HepG2 (cell line): ENCODE results near the gene HORMAD2. TPM values are rescaled to one million over a fixed set of nuclear protein-coding genes. Genes with fewer than 3 reads are reported as not detected.

ENCODE experiments used
- ATAC-seq: fragments of 200-7000 bp; cut with Tn5 transposase; 3 replicates; pipeline ENCODE4 v1.9.1; 2020; ENCODE audit warnings: mild to moderate bottlenecking, moderate library complexity
- BruUV-seq: library from RNA; stranded (reverse); fragments of 400-500 nt; replicated peaks from 2 replicates; lab custom pipeline; 2021; lab: Mats Ljungman, UMichigan
- CTCF ChIA-PET: fragments of 300-600 bp; formaldehyde crosslinking; extraction: SDS; loops from one replicate; lab custom pipeline; 2021; ENCODE audit warnings: low total read pairs, inconsistent platforms, low intra/inter-chr PET ratio; lab: Yijun Ruan, JAX
- POLR2A ChIA-PET: fragments of 350-600 bp; sonication (Branson Sonifier 250); formaldehyde crosslinking; loops from one replicate; lab custom pipeline; 2020; ENCODE audit warnings: antibody characterized with exemption, inconsistent platforms; lab: Yijun Ruan, JAX
- DNase-seq: peaks from one replicate; pipeline ENCODE4 v3.0.0-alpha.2; 2015; ENCODE audit warnings: low spot score
- FAIRE-seq: peaks from 3 replicates; lab custom pipeline; 2011; peaks lifted over from hg19 to GRCh38; lab: Jason Lieb, UNC
- H2AFZ ChIP-seq: one replicate; pipeline ENCODE4 v1.6.1; 2011; ENCODE audit warnings: low read length, inconsistent platforms
- H3K27ac ChIP-seq: fragments of 300-600 bp; 3 replicates; pipeline ENCODE4 v1.8.0; 2011; ENCODE audit warnings: mixed run types, mild to moderate bottlenecking, mixed read lengths, low read length, inconsistent platforms; ENCODE audit not compliant: insufficient read depth; ENCODE audit errors: extremely low read length
- H3K27me3 ChIP-seq, 2 experiments: fragments of 200-600 bp in 1 of 2; 2 replicates in 1 of 2; 3 replicates in 1 of 2; pipeline versions ENCODE4 v1.6.0 to v1.8.0; 2011; ENCODE audit warnings: low read length in 2 of 2, mild to moderate bottlenecking in 2 of 2, moderate library complexity in 2 of 2, inconsistent platforms in 1 of 2; ENCODE audit not compliant: insufficient read depth in 2 of 2, control insufficient read depth in 1 of 2
- H3K36me3 ChIP-seq, 2 experiments: fragments of 200-600 bp in 1 of 2; replicated peaks in 1 of 2; 2 replicates in 1 of 2; 3 replicates in 1 of 2; pipeline versions ENCODE4 v1.5.1 to v1.8.0; 2011; ENCODE audit warnings: low read length in 2 of 2, inconsistent platforms in 1 of 2; ENCODE audit not compliant: insufficient read depth in 2 of 2, control insufficient read depth in 1 of 2
- H3K4me1 ChIP-seq: 2 replicates; pipeline ENCODE4 v1.5.1; 2012; ENCODE audit warnings: low read length, inconsistent platforms; ENCODE audit not compliant: insufficient read depth
- H3K4me2 ChIP-seq: 2 replicates; pipeline ENCODE4 v1.6.0; 2011; ENCODE audit warnings: low read depth, low read length, inconsistent platforms
- H3K4me3 ChIP-seq, 3 experiments: fragments of 200-600 bp in 1 of 3; sonication (generic), shearing (Covaris generic) in 1 of 3; replicated peaks in 1 of 3; 2 replicates each; pipeline ENCODE4 v1.5.1; 2011 to 2016; ENCODE audit warnings: low read length in 3 of 3, inconsistent platforms in 2 of 3, low read depth in 2 of 3, mild to moderate bottlenecking in 2 of 3, control low read depth in 1 of 3, mixed read lengths in 1 of 3; ENCODE audit not compliant: insufficient read depth in 1 of 3
- H3K79me2 ChIP-seq: one replicate; pipeline ENCODE4 v1.6.1; 2011; ENCODE audit warnings: low read length, inconsistent platforms; ENCODE audit not compliant: insufficient read depth
- H3K9ac ChIP-seq: 2 replicates; pipeline ENCODE4 v1.6.0; 2011; ENCODE audit warnings: mild to moderate bottlenecking, low read depth, low read length, inconsistent platforms; ENCODE audit not compliant: insufficient read depth
- H3K9me3 ChIP-seq: 2 replicates; pipeline ENCODE4 v1.5.1; 2012; ENCODE audit warnings: mild to moderate bottlenecking, low read length
- H4K20me1 ChIP-seq: 2 replicates; pipeline ENCODE4 v1.6.0; 2011; ENCODE audit warnings: inconsistent platforms, mild to moderate bottlenecking, low read length, moderate library complexity; ENCODE audit not compliant: insufficient read depth
- MEIS1 ChIP-seq: sonication (generic); formaldehyde crosslinking; IDR thresholded peaks from 2 replicates; pipeline ENCODE4 v1.9.0; 2021; ENCODE audit warnings: mild to moderate bottlenecking, missing genetic modification reagents, moderate library complexity, borderline replicate concordance
- PHF20 ChIP-seq: sonication (generic); formaldehyde crosslinking; IDR thresholded peaks from 2 replicates; pipeline ENCODE4 v1.5.0; 2020; ENCODE audit warnings: mild to moderate bottlenecking, missing genetic modification reagents
- RBFOX2 ChIP-seq: fragments of 200-400 bp; formaldehyde crosslinking; IDR thresholded peaks from 2 replicates; pipeline ENCODE4 v1.6.1; 2017; ENCODE audit warnings: low read depth, mild to moderate bottlenecking, low read length
- SP5 ChIP-seq: IDR thresholded peaks from 2 replicates; pipeline ENCODE4 v1.6.1; 2016; ENCODE audit warnings: low read depth, borderline replicate concordance
- SPEN ChIP-seq: sonication (generic); formaldehyde crosslinking; IDR thresholded peaks from 2 replicates; pipeline ENCODE4 v1.5.1; 2020; ENCODE audit warnings: low read depth, mild to moderate bottlenecking, missing genetic modification reagents
- TBX2 ChIP-seq: sonication (generic); formaldehyde crosslinking; IDR thresholded peaks from 2 replicates; pipeline ENCODE4 v1.5.0; 2020; ENCODE audit warnings: missing genetic modification reagents, mild to moderate bottlenecking, borderline replicate concordance
- THAP11 ChIP-seq: IDR thresholded peaks from 2 replicates; pipeline ENCODE4 v1.6.1; 2016; ENCODE audit warnings: missing biosample characterization, missing genetic modification reagents
- ZBTB7B ChIP-seq: sonication (generic); formaldehyde crosslinking; IDR thresholded peaks from 2 replicates; pipeline ENCODE4 v1.4.0; 2020; ENCODE audit warnings: missing genetic modification reagents
- WGBS: methylation state at CpG from one replicate; pipeline ENCODE4 v1.1.6; 2017; ENCODE audit warnings: low lambda C conversion rate; 5-methylcytosine and 5-hydroxymethylcytosine counted together
- in situ Hi-C: cut with HindIII; loops from 2 replicates; pipeline ENCODE4 v1.10.0; 2017; ENCODE audit warnings: low pct_unique_long_range_greater_than_20kb; ENCODE audit not compliant: extremely low pct_ligation_motif_present
- intact Hi-C: fragments of 100-400 bp; cut with micrococcal nuclease; formaldehyde crosslinking; loops from one replicate; pipeline ENCODE4 v1.10.0; 2022; ENCODE audit not compliant: unreplicated experiment
- polyA plus RNA-seq, 8 experiments: library from polyadenylated mRNA; depleted of rRNA in 3 of 8; stranded (reverse) in 7 of 8; unstranded in 1 of 8; fragments of >200 nt; fragmentation: Illumina TruSeq in 4 of 8; extraction: Trizol in 4 of 8; gene quantifications; 2 replicates each; pipeline versions ENCODE4 v1.2.1 to v1.2.3, GENCODE V29; 2011 to 2016; ENCODE audit warnings: low read depth in 4 of 8, missing spikeins in 1 of 8, mixed read lengths in 1 of 8; ENCODE audit not compliant: insufficient read depth in 1 of 8
- total RNA-seq, 5 experiments: library from RNA; depleted of rRNA; stranded (reverse); fragments of >200 nt; fragmentation: Illumina TruSeq; extraction: Trizol; gene quantifications; 2 replicates each; pipeline ENCODE4 v1.2.3, GENCODE V29; 2016; ENCODE audit warnings: low read depth in 1 of 5
- TF ChIP-seq, protein P1 (sequence below): sonication (generic); formaldehyde crosslinking; IDR thresholded peaks from 2 replicates; pipeline ENCODE4 v1.4.0; 2020; ENCODE audit warnings: mild to moderate bottlenecking, missing genetic modification reagents

Gene HORMAD2
- total and polyA plus RNA-seq, 2 of the 13 experiments (the other 11 are each of a cell fraction or from before 2014, with no cell fraction given): not detected

DNA sequence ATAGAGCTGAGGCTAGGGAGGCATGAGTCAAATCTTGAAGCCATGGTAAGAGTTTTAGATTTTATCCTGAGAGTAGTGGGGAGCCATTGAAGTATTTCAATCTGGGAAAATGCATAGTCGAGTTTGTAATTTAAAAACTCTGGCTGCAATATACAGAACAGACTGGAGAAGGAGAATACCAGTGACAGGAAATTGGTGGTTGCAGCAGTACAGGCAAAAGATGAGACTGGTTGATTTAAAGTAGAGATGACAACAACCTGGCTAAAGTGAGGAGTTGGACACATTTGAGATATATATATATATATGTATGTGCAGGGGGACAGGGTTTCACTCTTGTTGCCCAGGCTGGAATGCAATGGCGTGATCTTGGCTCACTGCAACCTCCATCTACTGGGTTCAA lies 6.2 kb downstream of the HORMAD2 start:
- ATAC-seq (no peak), FAIRE-seq (no peak), DNase-seq (no peak)
- intact Hi-C loops: loop anchor here (5.0 kb wide), 1 partner anchor 384 kb away; no protein-coding TSS in a partner anchor
- H2AFZ ChIP-seq: no peak overlapping the region
- H3K27ac ChIP-seq: no peak overlapping the region
- WGBS: 17% methylated on average over 2 of the region's 2 CpGs
- TF ChIP-seq PHF20 (no peak), THAP11 (CRISPR knock-in tag) (no peak), SPEN (CRISPR knock-in tag) (no peak), RBFOX2 (no peak), SP5 (no peak), ZBTB7B (CRISPR knock-in tag) (no peak), TBX2 (CRISPR knock-in tag) (no peak), MEIS1 (no peak)
- TF ChIP-seq, protein P1, sequence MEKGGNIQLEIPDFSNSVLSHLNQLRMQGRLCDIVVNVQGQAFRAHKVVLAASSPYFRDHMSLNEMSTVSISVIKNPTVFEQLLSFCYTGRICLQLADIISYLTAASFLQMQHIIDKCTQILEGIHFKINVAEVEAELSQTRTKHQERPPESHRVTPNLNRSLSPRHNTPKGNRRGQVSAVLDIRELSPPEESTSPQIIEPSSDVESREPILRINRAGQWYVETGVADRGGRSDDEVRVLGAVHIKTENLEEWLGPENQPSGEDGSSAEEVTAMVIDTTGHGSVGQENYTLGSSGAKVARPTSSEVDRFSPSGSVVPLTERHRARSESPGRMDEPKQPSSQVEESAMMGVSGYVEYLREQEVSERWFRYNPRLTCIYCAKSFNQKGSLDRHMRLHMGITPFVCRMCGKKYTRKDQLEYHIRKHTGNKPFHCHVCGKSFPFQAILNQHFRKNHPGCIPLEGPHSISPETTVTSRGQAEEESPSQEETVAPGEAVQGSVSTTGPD (CRISPR knock-in tag): no peak
- no peaks in the 10 kb centered on the region for H3K79me2 ChIP-seq
- ChIA-PET CTCF (no interaction called here), POLR2A (no interaction called here)
- no peaks in the 10 kb centered on the region for H3K36me3 ChIP-seq
- H3K9ac ChIP-seq: no peak overlapping the region
- H3K9me3 ChIP-seq: no peaks in the 10 kb centered on the region; the same call in 1 of the 2 replicates
- in situ Hi-C loops: loop anchor here (10.0 kb wide), 2 partner anchors 382 to 452 kb away; no protein-coding TSS in a partner anchor
- no TSS peak for BruUV-seq
- H3K4me2 ChIP-seq: no peak overlapping the region
- H3K4me1 ChIP-seq: peaks cover 14% of the 10 kb centered on the region
- H4K20me1 ChIP-seq: no peaks in the 10 kb centered on the region
- H3K27me3 ChIP-seq: no peaks in the 10 kb centered on the region
- no peak overlapping the region for H3K4me3 ChIP-seq
